Measurements from ENCODE around the gene SULT1E1. TPM values are rescaled to one million over a fixed set of nuclear protein-coding genes. Genes with fewer than 3 reads are reported as not detected.

Gene SULT1E1
- total RNA-seq, 4 donors from 2014 or later, result 18.6 to 198 (median 44.1) TPM

GRCh38 chr4:69894186-69894585 lies 34.2 kb upstream of the SULT1E1 start:
- Histone ChIP-seq H3K4me3 (no peak overlapping the region), H3K27me3 (no peaks in the 10 kb centered on the region), H3K9me3 (no peaks in the 10 kb centered on the region), H3K36me3 (no peaks in the 10 kb centered on the region), H3K27ac (no peak overlapping the region), H3K4me1 (no peaks in the 10 kb centered on the region)
- no peak for DNase-seq (ENCODE audit: low spot score in 2 of 2)
- TF ChIP-seq POLR2A (IDR thresholded peaks at IDR 0.05) (no peak), POLR2AphosphoS5 (IDR thresholded peaks at IDR 0.05) (no peak), EP300 (IDR thresholded peaks at IDR 0.05) (no peak), CTCF (IDR thresholded peaks at IDR 0.05) (no peak)
- 64% methylated on average over 5 of the region's 5 CpGs for WGBS

- Histone ChIP-seq H3K9me3 (no peaks in the 10 kb centered on the region), H3K27me3 (no peaks in the 10 kb centered on the region), H3K4me1 (no peaks in the 10 kb centered on the region), H3K4me3 (no peak overlapping the region), H3K36me3 (no peaks in the 10 kb centered on the region), H3K27ac (no peak overlapping the region)
- DNase-seq (ENCODE audit: low spot score in 2 of 2), result no peak
- TF ChIP-seq EP300 (IDR thresholded peaks at IDR 0.05) (no peak), POLR2A (IDR thresholded peaks at IDR 0.05) (no peak), POLR2AphosphoS5 (IDR thresholded peaks at IDR 0.05) (no peak), CTCF (IDR thresholded peaks at IDR 0.05) (no peak)
These were observed 28.4 kb upstream of the SULT1E1 start for GRCh38 chr4:69888336-69888735.

GRCh38 chr4:69882150-69882549 lies 22.2 kb upstream of the SULT1E1 start:
- Histone ChIP-seq H3K9me3 (no peaks in the 10 kb centered on the region), H3K36me3 (no peaks in the 10 kb centered on the region), H3K27ac (no peak overlapping the region), H3K4me1 (no peaks in the 10 kb centered on the region), H3K27me3 (no peaks in the 10 kb centered on the region), H3K4me3 (no peak overlapping the region)
- DNase-seq (ENCODE audit: low spot score in 2 of 2), result no peak
- TF ChIP-seq POLR2A (IDR thresholded peaks at IDR 0.05) (no peak), CTCF (IDR thresholded peaks at IDR 0.05) (no peak), POLR2AphosphoS5 (IDR thresholded peaks at IDR 0.05) (no peak), EP300 (IDR thresholded peaks at IDR 0.05) (no peak)

GRCh38 chr4:69881173-69881773 lies 21.3 kb upstream of the SULT1E1 start:
- Histone ChIP-seq H3K27me3 (no peaks in the 10 kb centered on the region), H3K4me1 (no peaks in the 10 kb centered on the region), H3K36me3 (no peaks in the 10 kb centered on the region), H3K9me3 (no peaks in the 10 kb centered on the region), H3K4me3 (no peak overlapping the region), H3K27ac (no peak overlapping the region)
- TF ChIP-seq POLR2A (IDR thresholded peaks at IDR 0.05) (no peak), CTCF (IDR thresholded peaks at IDR 0.05) (peak; percentile 70 to 73)
- DNase-seq (ENCODE audit: low spot score in 2 of 2), result no peak

GRCh38 chr4:69878250-69878649 lies 18.3 kb upstream of the SULT1E1 start:
- 73% methylated on average over 2 of the region's 2 CpGs for WGBS
- Histone ChIP-seq H3K4me1 (no peaks in the 10 kb centered on the region), H3K27ac (no peak overlapping the region), H3K27me3 (no peaks in the 10 kb centered on the region), H3K36me3 (no peaks in the 10 kb centered on the region), H3K9me3 (no peaks in the 10 kb centered on the region), H3K4me3 (no peak overlapping the region)
- DNase-seq (ENCODE audit: low spot score in 2 of 2), result no peak
- TF ChIP-seq POLR2AphosphoS5 (IDR thresholded peaks at IDR 0.05), result no peak
- no peak for TF ChIP-seq CTCF (IDR thresholded peaks at IDR 0.05)
- no peak for TF ChIP-seq EP300 (IDR thresholded peaks at IDR 0.05)
- no peak for TF ChIP-seq POLR2A (IDR thresholded peaks at IDR 0.05)
